Liver (tissue), 9 donors: Measurements from ENCODE around the gene CCDC141. TPM values are rescaled to one million over a fixed set of nuclear protein-coding genes. Genes with fewer than 3 reads are reported as not detected.

Source experiments
- DNase-seq: peaks from one replicate; pipeline ENCODE4 v3.0.0-alpha.2; 2017; ENCODE audit warnings: low spot score
- H3K27ac ChIP-seq, 2 donors: one replicate each; pipeline ENCODE4 v1.7.0; 2013; ENCODE audit warnings: inconsistent platforms in 2 of 2, low read length in 2 of 2, control low read depth in 1 of 2, low read depth in 1 of 2, mild to moderate bottlenecking in 1 of 2
- H3K27me3 ChIP-seq, 4 donors: one replicate each; pipeline versions ENCODE4 v1.6.1 to v1.7.0; 2013; ENCODE audit warnings: low read length in 3 of 4, inconsistent platforms in 1 of 4, mild to moderate bottlenecking in 1 of 4, moderate library complexity in 1 of 4; ENCODE audit not compliant: control insufficient read depth in 4 of 4, insufficient read depth in 4 of 4
- H3K36me3 ChIP-seq, 4 donors: one replicate each; pipeline versions ENCODE4 v1.6.1 to v1.7.0; 2013; ENCODE audit warnings: low read length in 3 of 4, mild to moderate bottlenecking in 3 of 4, low read depth in 1 of 4, moderate library complexity in 1 of 4; ENCODE audit not compliant: control insufficient read depth in 4 of 4, insufficient read depth in 3 of 4
- H3K4me1 ChIP-seq, 4 donors: one replicate each; pipeline versions ENCODE4 v1.6.1 to v1.7.0; 2013; ENCODE audit warnings: low read length in 3 of 4, mild to moderate bottlenecking in 3 of 4, moderate library complexity in 1 of 4; ENCODE audit not compliant: control insufficient read depth in 4 of 4, insufficient read depth in 4 of 4
- H3K4me3 ChIP-seq, 3 donors: one replicate each; pipeline versions ENCODE4 v1.6.1 to v1.7.0; 2013; ENCODE audit warnings: low read length in 3 of 3, control low read depth in 1 of 3, low read depth in 1 of 3, mild to moderate bottlenecking in 1 of 3
- H3K9ac ChIP-seq, 2 donors: one replicate each; pipeline ENCODE4 v1.7.0; 2013; ENCODE audit warnings: low read length in 2 of 2, mild to moderate bottlenecking in 2 of 2, moderate library complexity in 2 of 2, control low read depth in 1 of 2, low read depth in 1 of 2
- H3K9me3 ChIP-seq, 4 donors: one replicate each; pipeline versions ENCODE4 v1.6.1 to v1.7.0; 2013; ENCODE audit warnings: low read length in 3 of 4; ENCODE audit not compliant: control insufficient read depth in 4 of 4
- ATF3 ChIP-seq: IDR thresholded peaks from 2 replicates; pipeline ENCODE4 v1.6.1; 2016; ENCODE audit warnings: antibody characterized with exemption
- CTCF ChIP-seq: fragments of 150-350 bp; IDR thresholded peaks from 2 replicates; pipeline ENCODE4 v1.5.1; 2017; ENCODE audit warnings: improper control_type of control experiment, low read depth, low read length; ENCODE audit not compliant: missing input control
- FOXA1 ChIP-seq: IDR thresholded peaks from 2 replicates; pipeline ENCODE4 v1.6.1; 2016; ENCODE audit warnings: antibody characterized with exemption
- FOXA2 ChIP-seq: IDR thresholded peaks from 2 replicates; pipeline ENCODE4 v1.6.1; 2016; ENCODE audit warnings: antibody characterized with exemption
- HNF4A ChIP-seq, 2 donors: conservative IDR thresholded peaks; 2 replicates each; pipeline ENCODE4 v1.6.1; 2016; ENCODE audit warnings: antibody characterized with exemption in 2 of 2, mild to moderate bottlenecking in 2 of 2
- HNF4G ChIP-seq: IDR thresholded peaks from 2 replicates; pipeline ENCODE4 v1.6.1; 2016; ENCODE audit warnings: antibody characterized with exemption
- JUND ChIP-seq, 2 donors: IDR thresholded peaks; 2 replicates each; pipeline ENCODE4 v1.6.1; 2016; ENCODE audit warnings: antibody characterized with exemption in 2 of 2
- MAX ChIP-seq: IDR thresholded peaks from 2 replicates; pipeline ENCODE4 v1.6.1; 2016; ENCODE audit warnings: antibody characterized with exemption
- NR2F2 ChIP-seq: IDR thresholded peaks from 2 replicates; pipeline ENCODE4 v1.6.1; 2016; ENCODE audit warnings: antibody characterized with exemption
- RAD21 ChIP-seq, 2 donors: IDR thresholded peaks; 2 replicates each; pipeline ENCODE4 v1.6.1; 2016; ENCODE audit warnings: antibody characterized with exemption in 2 of 2, mild to moderate bottlenecking in 2 of 2
- RXRA ChIP-seq, 2 donors: IDR thresholded peaks; 2 replicates each; pipeline ENCODE4 v1.6.1; 2017 to 2018; ENCODE audit warnings: antibody characterized with exemption in 2 of 2, mild to moderate bottlenecking in 1 of 2
- SP1 ChIP-seq: IDR thresholded peaks from 2 replicates; pipeline ENCODE4 v1.6.1; 2018; ENCODE audit warnings: antibody characterized with exemption, mild to moderate bottlenecking
- TAF1 ChIP-seq: conservative IDR thresholded peaks from 2 replicates; pipeline ENCODE4 v1.6.1; 2016; ENCODE audit warnings: antibody characterized with exemption, mild to moderate bottlenecking
- YY1 ChIP-seq: IDR thresholded peaks from 2 replicates; pipeline ENCODE4 v1.6.1; 2016; ENCODE audit warnings: antibody characterized with exemption, mild to moderate bottlenecking
- ZBTB33 ChIP-seq: IDR thresholded peaks from 2 replicates; pipeline ENCODE4 v1.6.1; 2016; ENCODE audit warnings: antibody characterized with exemption
- WGBS: extraction: QIAGEN DNeasy Blood & Tissue Kit; methylation state at CpG from one replicate; pipeline ENCODE4 v1.1.7; 2013; 5-methylcytosine and 5-hydroxymethylcytosine counted together
- polyA plus RNA-seq, 2 donors: library from polyadenylated mRNA; stranded (reverse) in 1 of 2; unstranded in 1 of 2; fragments of 200-250 nt in 1 of 2; fragments of >200 nt in 1 of 2; fragmentation: Nextera tagmentation in 1 of 2; extraction: Ambion mirVana in 1 of 2; gene quantifications; one replicate each; pipeline versions ENCODE4 v1.2.1 to v1.2.3, GENCODE V29; 2013 to 2015
- total RNA-seq, 2 donors: library from RNA; depleted of rRNA; stranded (reverse); fragments of >200 nt; gene quantifications; one replicate each; pipeline ENCODE4 v1.2.3, GENCODE V29; 2014
- TF ChIP-seq, protein P1 (sequence below): IDR thresholded peaks from 2 replicates; pipeline ENCODE4 v1.6.1; 2016; ENCODE audit warnings: antibody characterized with exemption, mild to moderate bottlenecking
- donor health status: healthy.
- donor health status: healthy.
- donor health status: healthy.
- donor health status: healthy.
- donor health status: healthy.

The CCDC141 gene
- total and polyA plus RNA-seq, 4 donors: 0.05 to 1.0 (median 0.39) TPM

- no peak for DNase-seq
- no peaks in the 10 kb centered on the region for H3K9me3 ChIP-seq
- no peaks in the 10 kb centered on the region for H3K36me3 ChIP-seq
- H3K4me3 ChIP-seq: no peak overlapping the region
- no peak overlapping the region for H3K9ac ChIP-seq
- H3K4me1 ChIP-seq: no peaks in the 10 kb centered on the region
- 89% methylated on average over 2 of the region's 2 CpGs for WGBS
- no peak overlapping the region for H3K27ac ChIP-seq
- peaks cover 0 to 3% (median 0%) of the 10 kb centered on the region in 4 donors for H3K27me3 ChIP-seq
- no peak for TF ChIP-seq RXRA (IDR thresholded peaks at IDR 0.05)
- no peak for TF ChIP-seq ZBTB33
- TF ChIP-seq ATF3: no peak
- TF ChIP-seq MAX: no peak
- TF ChIP-seq CTCF: no peak
- TF ChIP-seq YY1: no peak
- no peak for TF ChIP-seq JUND (IDR thresholded peaks at IDR 0.05)
- no peak for TF ChIP-seq TAF1
- TF ChIP-seq FOXA1: no peak
- TF ChIP-seq, protein P1, sequence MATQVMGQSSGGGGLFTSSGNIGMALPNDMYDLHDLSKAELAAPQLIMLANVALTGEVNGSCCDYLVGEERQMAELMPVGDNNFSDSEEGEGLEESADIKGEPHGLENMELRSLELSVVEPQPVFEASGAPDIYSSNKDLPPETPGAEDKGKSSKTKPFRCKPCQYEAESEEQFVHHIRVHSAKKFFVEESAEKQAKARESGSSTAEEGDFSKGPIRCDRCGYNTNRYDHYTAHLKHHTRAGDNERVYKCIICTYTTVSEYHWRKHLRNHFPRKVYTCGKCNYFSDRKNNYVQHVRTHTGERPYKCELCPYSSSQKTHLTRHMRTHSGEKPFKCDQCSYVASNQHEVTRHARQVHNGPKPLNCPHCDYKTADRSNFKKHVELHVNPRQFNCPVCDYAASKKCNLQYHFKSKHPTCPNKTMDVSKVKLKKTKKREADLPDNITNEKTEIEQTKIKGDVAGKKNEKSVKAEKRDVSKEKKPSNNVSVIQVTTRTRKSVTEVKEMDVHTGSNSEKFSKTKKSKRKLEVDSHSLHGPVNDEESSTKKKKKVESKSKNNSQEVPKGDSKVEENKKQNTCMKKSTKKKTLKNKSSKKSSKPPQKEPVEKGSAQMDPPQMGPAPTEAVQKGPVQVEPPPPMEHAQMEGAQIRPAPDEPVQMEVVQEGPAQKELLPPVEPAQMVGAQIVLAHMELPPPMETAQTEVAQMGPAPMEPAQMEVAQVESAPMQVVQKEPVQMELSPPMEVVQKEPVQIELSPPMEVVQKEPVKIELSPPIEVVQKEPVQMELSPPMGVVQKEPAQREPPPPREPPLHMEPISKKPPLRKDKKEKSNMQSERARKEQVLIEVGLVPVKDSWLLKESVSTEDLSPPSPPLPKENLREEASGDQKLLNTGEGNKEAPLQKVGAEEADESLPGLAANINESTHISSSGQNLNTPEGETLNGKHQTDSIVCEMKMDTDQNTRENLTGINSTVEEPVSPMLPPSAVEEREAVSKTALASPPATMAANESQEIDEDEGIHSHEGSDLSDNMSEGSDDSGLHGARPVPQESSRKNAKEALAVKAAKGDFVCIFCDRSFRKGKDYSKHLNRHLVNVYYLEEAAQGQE: no peak
- no peak for TF ChIP-seq FOXA2
- no peak for TF ChIP-seq NR2F2
Observed at GRCh38 chr2:178877874-178878273, 172.1 kb downstream of the CCDC141 start.

GRCh38 chr2:178874529-178875240 lies 175.3 kb downstream of the CCDC141 start:
- no peak overlapping the region for H3K9ac ChIP-seq
- H3K27me3 ChIP-seq: no peaks in the 10 kb centered on the region
- WGBS: 56% methylated on average over 8 of the region's 8 CpGs
- H3K36me3 ChIP-seq: no peaks in the 10 kb centered on the region
- no peak overlapping the region for H3K27ac ChIP-seq
- DNase-seq: no peak
- no peaks in the 10 kb centered on the region for H3K9me3 ChIP-seq
- TF ChIP-seq RAD21 (IDR thresholded peaks at IDR 0.05): no peak
- no peak for TF ChIP-seq YY1
- no peak for TF ChIP-seq RXRA (IDR thresholded peaks at IDR 0.05)
- no peak for TF ChIP-seq NR2F2
- no peak for TF ChIP-seq MAX
- TF ChIP-seq HNF4G: no peak
- no peak for TF ChIP-seq TAF1
- TF ChIP-seq JUND (IDR thresholded peaks at IDR 0.05): no peak
- no peak for TF ChIP-seq HNF4A (conservative IDR thresholded peaks at IDR 0.05)
- TF ChIP-seq, protein P1: no peak
- no peak for TF ChIP-seq SP1
- no peaks in the 10 kb centered on the region for H3K4me1 ChIP-seq
- no peak overlapping the region for H3K4me3 ChIP-seq
